ENCODE measurements around the gene OCLN.
"Not testable (repeated sequence)": the region's sequence is repeated elsewhere in the genome, so short reads cannot be mapped to it uniquely, and the experiment has no call there.

The OCLN gene

GRCh38 chr5:69492391-69492922 lies at the start of gene OCLN:
OCLN (plus strand) TSS chr5:69492790; CDS start chr5:69504245, 11,455 bp downstream.
- Histone ChIP-seq H3K4me1 (ENCODE audit: control insufficient read depth in 5 of 5, insufficient read depth in 5 of 5, low read length in 5 of 5) (peaks cover 0 to 24% (median 23%) of the 10 kb centered on the region in 5 donors), H3K27me3 (ENCODE audit: control insufficient read depth in 5 of 5, insufficient read depth in 4 of 5, low read length in 5 of 5) (peaks cover 7 to 34% (median 13%) of the 10 kb centered on the region in 5 donors), H3K4me3 (ENCODE audit: low read depth in 1 of 5, low read length in 5 of 5) (peak within 1 kb of the TSS; percentile 72 to 85 (median 75)), H3K9me3 (ENCODE audit: control insufficient read depth in 5 of 5, low read length in 5 of 5) (no peaks in the 10 kb centered on the region), H3K9ac (ENCODE audit: low read length in 5 of 5) (peak within 1 kb of the TSS in 3 of 5 donors; percentile 30 to 69 (median 66)), H3K27ac (ENCODE audit: low read depth, low read length) (no peak within 1 kb of the TSS), H3K36me3 (ENCODE audit: control insufficient read depth in 5 of 5, insufficient read depth in 5 of 5, low read length in 5 of 5) (no peaks in the 10 kb centered on the region)

- H3K36me3 ChIP-seq (ENCODE audit: control insufficient read depth in 5 of 5, insufficient read depth in 5 of 5, low read length in 5 of 5) = no peaks in the 10 kb centered on the region
- H3K27me3 ChIP-seq (ENCODE audit: control insufficient read depth in 5 of 5, insufficient read depth in 4 of 5, low read length in 5 of 5) = no peaks in the 10 kb centered on the region
- no peak overlapping the region for H3K9ac ChIP-seq (ENCODE audit: low read length in 5 of 5)
- H3K27ac ChIP-seq (ENCODE audit: low read depth, low read length) = no peak overlapping the region
- no peaks in the 10 kb centered on the region for H3K4me1 ChIP-seq (ENCODE audit: control insufficient read depth in 5 of 5, insufficient read depth in 5 of 5, low read length in 5 of 5)
- H3K9me3 ChIP-seq (ENCODE audit: control insufficient read depth in 5 of 5, low read length in 5 of 5) = no peaks in the 10 kb centered on the region
- H3K4me3 ChIP-seq (ENCODE audit: low read depth in 1 of 5, low read length in 5 of 5) = no peak overlapping the region
Measured at GRCh38 chr5:69444127-69444754, 48.3 kb upstream of the OCLN start.

GRCh38 chr5:69449511-69449910 lies 43.1 kb upstream of the OCLN start:
- H3K27ac ChIP-seq (ENCODE audit: low read depth, low read length) = no peak overlapping the region
- no peaks in the 10 kb centered on the region for H3K4me1 ChIP-seq (ENCODE audit: control insufficient read depth in 5 of 5, insufficient read depth in 5 of 5, low read length in 5 of 5)
- no peaks in the 10 kb centered on the region for H3K27me3 ChIP-seq (ENCODE audit: control insufficient read depth in 5 of 5, insufficient read depth in 4 of 5, low read length in 5 of 5)
- no peak overlapping the region for H3K4me3 ChIP-seq (ENCODE audit: low read depth in 1 of 5, low read length in 5 of 5)
- H3K9ac ChIP-seq (ENCODE audit: low read length in 5 of 5) = no peak overlapping the region
- H3K36me3 ChIP-seq (ENCODE audit: control insufficient read depth in 5 of 5, insufficient read depth in 5 of 5, low read length in 5 of 5) = no peaks in the 10 kb centered on the region
- no peaks in the 10 kb centered on the region for H3K9me3 ChIP-seq (ENCODE audit: control insufficient read depth in 5 of 5, low read length in 5 of 5)

GRCh38 chr5:69450116-69450515 lies 42.5 kb upstream of the OCLN start:
- Histone ChIP-seq H3K36me3 (ENCODE audit: control insufficient read depth in 5 of 5, insufficient read depth in 5 of 5, low read length in 5 of 5) (no peaks in the 10 kb centered on the region), H3K4me1 (ENCODE audit: control insufficient read depth in 5 of 5, insufficient read depth in 5 of 5, low read length in 5 of 5) (no peaks in the 10 kb centered on the region), H3K27me3 (ENCODE audit: control insufficient read depth in 5 of 5, insufficient read depth in 4 of 5, low read length in 5 of 5) (no peaks in the 10 kb centered on the region), H3K9ac (ENCODE audit: low read length in 5 of 5) (no peak overlapping the region), H3K4me3 (ENCODE audit: low read depth in 1 of 5, low read length in 5 of 5) (no peak overlapping the region), H3K9me3 (ENCODE audit: control insufficient read depth in 5 of 5, low read length in 5 of 5) (no peaks in the 10 kb centered on the region), H3K27ac (ENCODE audit: low read depth, low read length) (no peak overlapping the region)

- H3K27me3 ChIP-seq (ENCODE audit: control insufficient read depth in 5 of 5, insufficient read depth in 4 of 5, low read length in 5 of 5); H3K9ac ChIP-seq (ENCODE audit: low read length in 5 of 5); H3K4me1 ChIP-seq (ENCODE audit: control insufficient read depth in 5 of 5, insufficient read depth in 5 of 5, low read length in 5 of 5); H3K36me3 ChIP-seq (ENCODE audit: control insufficient read depth in 5 of 5, insufficient read depth in 5 of 5, low read length in 5 of 5); H3K9me3 ChIP-seq (ENCODE audit: control insufficient read depth in 5 of 5, low read length in 5 of 5); H3K27ac ChIP-seq (ENCODE audit: low read depth, low read length); H3K4me3 ChIP-seq (ENCODE audit: low read depth in 1 of 5, low read length in 5 of 5): not testable (repeated sequence)
Measured at GRCh38 chr5:69450527-69450926, 42.1 kb upstream of the OCLN start.

GRCh38 chr5:69451941-69452647 lies 40.5 kb upstream of the OCLN start:
- H3K9me3 ChIP-seq (ENCODE audit: control insufficient read depth in 5 of 5, low read length in 5 of 5) = no peaks in the 10 kb centered on the region
- H3K27ac ChIP-seq (ENCODE audit: low read depth, low read length) = no peak overlapping the region
- H3K4me3 ChIP-seq (ENCODE audit: low read depth in 1 of 5, low read length in 5 of 5) = no peak overlapping the region
- no peaks in the 10 kb centered on the region for H3K36me3 ChIP-seq (ENCODE audit: control insufficient read depth in 5 of 5, insufficient read depth in 5 of 5, low read length in 5 of 5)
- H3K4me1 ChIP-seq (ENCODE audit: control insufficient read depth in 5 of 5, insufficient read depth in 5 of 5, low read length in 5 of 5) = no peaks in the 10 kb centered on the region
- H3K9ac ChIP-seq (ENCODE audit: low read length in 5 of 5) = no peak overlapping the region
- H3K27me3 ChIP-seq (ENCODE audit: control insufficient read depth in 5 of 5, insufficient read depth in 4 of 5, low read length in 5 of 5) = no peaks in the 10 kb centered on the region

GRCh38 chr5:69453487-69453886 lies 39.1 kb upstream of the OCLN start:
- H3K9me3 ChIP-seq (ENCODE audit: control insufficient read depth in 5 of 5, low read length in 5 of 5); H3K27ac ChIP-seq (ENCODE audit: low read depth, low read length); H3K4me1 ChIP-seq (ENCODE audit: control insufficient read depth in 5 of 5, insufficient read depth in 5 of 5, low read length in 5 of 5); H3K27me3 ChIP-seq (ENCODE audit: control insufficient read depth in 5 of 5, insufficient read depth in 4 of 5, low read length in 5 of 5); H3K9ac ChIP-seq (ENCODE audit: low read length in 5 of 5); H3K36me3 ChIP-seq (ENCODE audit: control insufficient read depth in 5 of 5, insufficient read depth in 5 of 5, low read length in 5 of 5); H3K4me3 ChIP-seq (ENCODE audit: low read depth in 1 of 5, low read length in 5 of 5): not testable (repeated sequence)

- no peaks in the 10 kb centered on the region for H3K4me1 ChIP-seq (ENCODE audit: control insufficient read depth in 5 of 5, insufficient read depth in 5 of 5, low read length in 5 of 5)
Measured at GRCh38 chr5:69454460-69455249, 37.9 kb upstream of the OCLN start.

GRCh38 chr5:69455428-69455988 lies 37.1 kb upstream of the OCLN start:
- not testable (repeated sequence) for H3K27ac ChIP-seq (ENCODE audit: low read depth, low read length); H3K9ac ChIP-seq (ENCODE audit: low read length in 5 of 5); H3K4me3 ChIP-seq (ENCODE audit: low read depth in 1 of 5, low read length in 5 of 5); H3K27me3 ChIP-seq (ENCODE audit: control insufficient read depth in 5 of 5, insufficient read depth in 4 of 5, low read length in 5 of 5); H3K36me3 ChIP-seq (ENCODE audit: control insufficient read depth in 5 of 5, insufficient read depth in 5 of 5, low read length in 5 of 5); H3K4me1 ChIP-seq (ENCODE audit: control insufficient read depth in 5 of 5, insufficient read depth in 5 of 5, low read length in 5 of 5); H3K9me3 ChIP-seq (ENCODE audit: control insufficient read depth in 5 of 5, low read length in 5 of 5)

More at GRCh38 chr5:69454460-69455249, 37.9 kb upstream of the OCLN start:
- Histone ChIP-seq H3K9ac (ENCODE audit: low read length in 5 of 5) (no peak overlapping the region), H3K4me3 (ENCODE audit: low read depth in 1 of 5, low read length in 5 of 5) (no peak overlapping the region), H3K27me3 (ENCODE audit: control insufficient read depth in 5 of 5, insufficient read depth in 4 of 5, low read length in 5 of 5) (no peaks in the 10 kb centered on the region), H3K36me3 (ENCODE audit: control insufficient read depth in 5 of 5, insufficient read depth in 5 of 5, low read length in 5 of 5) (no peaks in the 10 kb centered on the region), H3K27ac (ENCODE audit: low read depth, low read length) (no peak overlapping the region), H3K9me3 (ENCODE audit: control insufficient read depth in 5 of 5, low read length in 5 of 5) (no peaks in the 10 kb centered on the region)

All from subcutaneous abdominal adipose tissue (tissue), 5 donors.